ENCODE results near the gene ANKRD28.
"Not testable (repeated sequence)": the region's sequence is repeated elsewhere in the genome, so short reads cannot be mapped to it uniquely, and the experiment has no call there.

The ANKRD28 gene

DNA sequence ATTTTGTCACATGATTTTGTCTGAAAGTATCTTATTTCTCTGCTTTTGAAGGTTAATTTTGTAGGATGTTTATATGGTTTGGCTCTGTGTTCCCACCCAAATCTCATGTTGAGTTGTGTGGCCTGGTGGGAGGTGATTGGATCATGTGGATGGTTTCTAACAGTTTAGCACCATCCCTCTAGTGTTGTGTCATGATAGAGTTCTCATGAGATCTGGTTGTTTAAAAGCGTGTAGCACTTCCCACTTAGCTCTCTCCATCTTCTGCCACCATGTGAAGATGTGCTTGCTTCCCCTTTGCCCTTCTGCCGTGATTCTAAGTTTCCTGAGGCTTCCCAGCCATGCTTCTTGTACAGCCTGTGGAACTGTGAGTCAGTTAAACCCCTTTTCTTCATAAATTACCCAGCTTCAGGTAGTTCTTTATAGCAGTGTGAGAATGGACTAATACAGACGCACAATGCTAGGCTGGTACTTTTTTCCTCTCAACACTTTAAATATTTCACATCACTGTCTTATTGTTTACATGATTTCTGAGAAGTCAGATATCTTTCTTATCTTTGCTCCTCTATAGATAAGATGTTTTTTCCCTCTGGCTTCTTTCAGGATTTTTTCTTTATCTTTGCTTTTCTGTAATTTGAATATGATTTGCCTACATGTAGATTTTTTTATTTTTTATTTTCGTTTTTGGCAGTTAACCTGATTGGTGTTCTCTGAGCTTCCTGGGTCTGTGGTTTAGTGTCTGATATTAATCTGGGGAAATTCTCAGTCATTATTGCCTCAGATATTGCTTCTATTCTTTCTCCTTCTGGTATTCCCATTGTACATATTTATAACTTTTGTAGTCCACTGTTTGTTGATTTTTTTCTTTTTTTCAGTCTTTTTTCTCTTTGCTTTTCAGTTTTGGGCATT, 174.0 kb downstream of the ANKRD28 start:
- DNase-seq, result no peak
- intact Hi-C loops (cut with DNase I), result no loop called here

- DNase-seq; intact Hi-C loops (cut with DNase I): not testable (repeated sequence)
Measured at GRCh38 chr3:15619659-15620464, 177.9 kb downstream of the ANKRD28 start.

Data from posterior cingulate gyrus (tissue), 11 donors.